Fibroblast of villous mesenchyme (primary cell): ENCODE data around the gene FCHSD2. TPM values are rescaled to one million over a fixed set of nuclear protein-coding genes. Genes with fewer than 3 reads are reported as not detected.
"Not testable (repeated sequence)": the region's sequence is repeated elsewhere in the genome, so short reads cannot be mapped to it uniquely, and the experiment has no call there.

Experiments
- DNase-seq: peaks from one replicate; pipeline ENCODE4 v3.0.0-alpha.2; 2010; ENCODE audit warnings: low read depth
- H3K4me3 ChIP-seq: 2 replicates; pipeline ENCODE4 v1.5.1; 2011; ENCODE audit warnings: low read depth, mild to moderate bottlenecking, low read length
- total RNA-seq: library from RNA; depleted of rRNA; stranded (reverse); fragments of >200 nt; gene quantifications from 2 replicates; pipeline ENCODE4 v1.2.3, GENCODE V29; 2012
- TF ChIP-seq, protein P1 (sequence below): IDR thresholded peaks from 2 replicates; pipeline ENCODE4 v1.5.1; 2012; ENCODE audit warnings: low read depth, mild to moderate bottlenecking, low read length; ENCODE audit not compliant: insufficient read depth

The FCHSD2 gene
- total RNA-seq, 1 donor: 11.2 TPM

DNA sequence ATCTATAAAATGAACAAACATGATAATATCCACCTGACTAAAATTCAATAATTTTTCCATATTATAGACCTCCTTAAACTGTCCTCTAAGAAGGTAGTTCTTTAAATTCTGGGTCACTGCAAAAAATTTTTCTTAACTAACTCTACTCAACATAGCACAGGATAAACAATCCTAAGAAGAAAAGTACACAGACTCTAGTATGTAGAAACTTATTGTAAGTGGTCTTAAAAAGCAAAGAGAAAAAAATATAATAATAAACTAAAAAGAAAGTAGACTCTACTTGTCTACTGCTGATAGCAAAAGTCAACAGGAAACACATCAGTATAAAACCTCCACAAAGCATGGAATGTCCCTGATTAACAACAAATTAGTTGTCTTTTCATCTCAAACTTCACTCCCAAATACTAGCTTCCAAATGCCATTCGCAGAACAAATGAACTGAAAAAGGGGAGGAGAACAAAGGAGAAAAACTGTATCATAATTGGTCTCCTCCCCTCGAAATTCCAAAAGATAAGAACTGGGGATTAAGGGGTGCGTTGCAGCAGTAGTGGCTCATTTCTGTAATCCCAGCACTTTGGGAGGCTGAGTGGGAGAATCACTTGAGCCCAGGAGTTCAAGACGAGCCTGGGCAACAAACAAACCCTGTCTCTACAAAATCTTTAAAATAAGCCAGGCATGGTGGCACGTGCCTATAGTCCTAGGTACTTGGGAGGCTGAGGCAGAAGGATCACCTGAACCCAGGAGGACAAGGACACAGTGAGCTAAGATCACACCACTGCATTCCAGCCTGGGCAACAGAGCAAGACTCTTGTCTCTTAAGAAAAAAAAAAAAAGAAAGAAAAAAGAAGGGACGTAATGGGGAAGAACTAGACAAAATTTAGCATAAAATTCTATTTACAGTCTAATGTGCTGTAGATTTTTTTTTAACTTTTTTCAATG, 6.5 kb downstream of the FCHSD2 start:
- H3K4me3 ChIP-seq: no peak overlapping the region
- TF ChIP-seq, protein P1, sequence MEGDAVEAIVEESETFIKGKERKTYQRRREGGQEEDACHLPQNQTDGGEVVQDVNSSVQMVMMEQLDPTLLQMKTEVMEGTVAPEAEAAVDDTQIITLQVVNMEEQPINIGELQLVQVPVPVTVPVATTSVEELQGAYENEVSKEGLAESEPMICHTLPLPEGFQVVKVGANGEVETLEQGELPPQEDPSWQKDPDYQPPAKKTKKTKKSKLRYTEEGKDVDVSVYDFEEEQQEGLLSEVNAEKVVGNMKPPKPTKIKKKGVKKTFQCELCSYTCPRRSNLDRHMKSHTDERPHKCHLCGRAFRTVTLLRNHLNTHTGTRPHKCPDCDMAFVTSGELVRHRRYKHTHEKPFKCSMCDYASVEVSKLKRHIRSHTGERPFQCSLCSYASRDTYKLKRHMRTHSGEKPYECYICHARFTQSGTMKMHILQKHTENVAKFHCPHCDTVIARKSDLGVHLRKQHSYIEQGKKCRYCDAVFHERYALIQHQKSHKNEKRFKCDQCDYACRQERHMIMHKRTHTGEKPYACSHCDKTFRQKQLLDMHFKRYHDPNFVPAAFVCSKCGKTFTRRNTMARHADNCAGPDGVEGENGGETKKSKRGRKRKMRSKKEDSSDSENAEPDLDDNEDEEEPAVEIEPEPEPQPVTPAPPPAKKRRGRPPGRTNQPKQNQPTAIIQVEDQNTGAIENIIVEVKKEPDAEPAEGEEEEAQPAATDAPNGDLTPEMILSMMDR: no peak
- DNase-seq: peak; percentile 18

DNA sequence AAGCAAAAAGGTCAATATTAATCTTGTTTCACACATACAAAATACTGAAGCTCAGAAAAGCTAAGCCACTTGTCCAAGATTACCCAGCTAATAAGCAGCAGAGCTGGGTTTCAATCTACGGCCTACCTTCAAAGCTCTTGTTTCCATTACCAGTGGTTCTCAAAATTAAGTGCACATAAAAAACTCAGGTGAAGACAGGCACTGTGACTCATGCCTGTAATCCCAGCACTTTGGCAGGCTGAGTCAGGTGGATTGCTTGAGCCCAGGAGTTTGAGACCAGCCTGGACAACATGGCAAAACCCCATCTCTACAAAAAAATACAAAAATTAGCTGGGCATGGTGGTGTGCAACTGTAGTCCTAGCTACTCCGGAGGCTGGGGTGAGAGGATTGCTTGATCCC, 9.8 kb downstream of the FCHSD2 start:
- not testable (repeated sequence) for DNase-seq, H3K4me3 ChIP-seq

DNA sequence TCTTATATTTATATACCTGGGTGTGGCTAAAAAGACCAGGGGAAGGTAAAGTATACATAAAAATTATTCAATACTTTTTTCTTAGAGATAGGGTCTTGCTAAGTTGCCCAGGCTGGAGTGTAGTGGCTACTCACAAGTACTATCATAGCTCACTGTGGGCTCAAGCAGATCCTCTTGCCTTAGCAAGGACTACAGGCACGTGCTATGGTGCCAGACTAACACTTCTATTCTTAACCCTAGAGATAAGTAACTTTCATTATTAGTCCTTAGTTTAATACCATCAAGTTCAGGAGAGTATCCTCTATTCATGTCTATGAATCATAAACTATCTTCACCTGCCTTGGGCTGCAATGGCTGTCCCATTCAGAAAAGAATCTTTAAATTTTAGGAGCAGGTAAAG, 11.9 kb downstream of the FCHSD2 start:
- H3K4me3 ChIP-seq: no peak overlapping the region
- no peak for DNase-seq
- TF ChIP-seq, protein P1: no peak

DNA sequence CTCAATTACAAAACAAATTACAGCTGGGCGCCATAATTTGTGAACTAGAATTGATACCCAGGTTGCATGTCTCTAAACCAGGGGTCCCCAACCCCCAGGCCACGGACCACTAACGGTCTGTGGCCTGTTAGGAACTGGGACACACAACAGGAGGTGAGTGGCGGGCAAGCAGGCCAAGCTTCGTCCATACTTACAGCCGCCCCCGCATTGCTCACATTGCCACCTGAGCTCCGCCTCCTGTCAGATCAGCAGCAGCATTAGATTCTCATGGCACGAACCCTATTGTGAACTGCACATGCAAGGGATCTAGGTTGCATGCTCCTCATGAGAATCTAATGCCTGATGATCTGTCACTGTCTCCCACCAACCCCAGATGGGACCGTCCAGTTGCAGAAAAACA, 12.9 kb downstream of the FCHSD2 start:
- no peak for DNase-seq
- H3K4me3 ChIP-seq: no peak overlapping the region
- TF ChIP-seq, protein P1: no peak

DNA sequence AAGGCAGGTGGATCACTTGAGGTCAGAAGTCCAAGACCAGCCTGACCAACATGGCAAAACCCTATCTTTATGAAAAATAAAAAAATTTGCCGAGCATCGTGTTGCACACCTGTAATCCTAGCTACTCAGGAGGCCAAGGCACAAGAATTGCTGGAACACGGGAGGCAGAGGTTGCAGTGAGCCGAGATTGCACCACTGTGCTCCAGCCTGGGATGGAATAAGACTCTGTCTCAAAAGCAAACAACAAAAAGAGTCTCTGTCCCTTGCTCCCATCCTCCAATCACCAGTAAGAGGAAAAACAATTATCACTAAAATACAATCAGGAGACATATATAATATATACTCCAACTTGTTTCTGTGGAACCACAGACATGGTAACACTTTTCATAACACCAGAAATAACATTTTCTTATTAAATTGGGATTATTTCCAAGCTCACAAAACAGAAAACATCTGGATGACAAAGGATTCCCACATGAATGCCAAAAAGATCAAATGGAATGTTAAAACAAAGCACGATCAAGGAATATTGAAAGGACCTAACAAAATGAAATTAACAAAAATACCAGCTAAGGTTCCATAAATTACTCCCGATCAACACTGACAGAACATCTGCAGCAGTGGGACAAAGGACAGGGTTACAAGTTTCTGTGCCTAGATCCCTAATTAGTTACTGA, 15.2 kb downstream of the FCHSD2 start:
- DNase-seq: no peak

DNA sequence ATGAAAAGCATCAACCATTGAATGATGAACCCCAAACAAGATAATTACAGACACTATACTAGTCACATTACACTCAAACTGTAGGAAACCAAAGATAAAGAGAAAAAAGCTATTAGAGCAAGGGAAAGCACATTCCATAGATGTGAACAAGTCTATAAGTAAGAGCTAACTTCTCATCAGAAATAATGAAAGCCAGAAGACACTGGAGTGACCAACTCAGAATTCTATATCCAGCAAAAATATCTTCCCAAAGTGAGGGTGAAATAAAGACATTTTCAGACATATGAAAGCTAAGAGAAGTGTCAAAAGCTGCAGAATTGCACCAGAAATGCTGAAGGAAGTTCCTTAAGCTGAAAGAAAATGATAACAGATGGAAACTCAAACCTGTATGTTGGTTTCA, 17.3 kb downstream of the FCHSD2 start:
- no peak overlapping the region for H3K4me3 ChIP-seq
- DNase-seq: no peak
- TF ChIP-seq, protein P1: no peak

More for the DNA sequence above, 15.2 kb downstream of the FCHSD2 start:
- H3K4me3 ChIP-seq: no peak overlapping the region
- TF ChIP-seq, protein P1: no peak

DNA sequence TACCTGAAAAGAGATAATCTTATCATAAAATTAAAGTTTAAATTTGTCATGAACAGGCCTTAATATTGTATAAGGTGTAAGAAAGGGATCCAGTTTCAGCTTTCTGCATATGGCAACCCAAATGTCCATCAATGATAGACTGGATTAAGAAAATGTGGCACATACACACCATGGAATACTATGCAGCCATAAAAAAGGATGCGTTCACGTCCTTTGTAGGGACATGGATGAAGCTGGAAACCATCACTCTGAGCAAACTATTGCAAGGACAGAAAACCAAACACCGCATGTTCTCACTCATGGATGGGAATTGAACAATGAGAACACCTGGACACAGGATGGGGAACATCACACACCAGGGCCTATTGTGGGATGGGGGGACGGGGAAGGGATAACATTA, 18.2 kb downstream of the FCHSD2 start:
- H3K4me3 ChIP-seq: not testable (repeated sequence)

More for the DNA sequence above, 18.2 kb downstream of the FCHSD2 start:
- not testable (repeated sequence) for DNase-seq
